ENCODE measurements around the gene DNAJC6. TPM values are rescaled to one million over a fixed set of nuclear protein-coding genes. Genes with fewer than 3 reads are reported as not detected.

DNAJC6 gene
- total and polyA plus RNA-seq, 12 donors, result 0.88 to 10.5 (median 5.2) TPM

GRCh38 chr1:65330021-65330420, 20.7 kb downstream of the DNAJC6 start:
- H3K4me1 ChIP-seq, result peaks cover 0 to 7% (median 0%) of the 10 kb centered on the region in 9 donors
- intact Hi-C loops (cut with DNase I), result no loop called here
- WGBS, 2 donors, result 83 to 88% methylated on average over 1 of the region's 1 CpG
- no peaks in the 10 kb centered on the region for H3K27me3 ChIP-seq
- no peak for TF ChIP-seq CTCF (IDR thresholded peaks at IDR 0.05)
- no peak for ATAC-seq
- H3K36me3 ChIP-seq, result no peaks in the 10 kb centered on the region
- no peak for DNase-seq
- no peaks in the 10 kb centered on the region for H3K9me3 ChIP-seq
- H3K27ac ChIP-seq, result no peak overlapping the region
- H3K4me3 ChIP-seq, result no peak overlapping the region

GRCh38 chr1:65330822-65331221, 21.5 kb downstream of the DNAJC6 start:
- Histone ChIP-seq H3K36me3 (no peaks in the 10 kb centered on the region), H3K4me1 (peaks cover 0 to 7% (median 0%) of the 10 kb centered on the region in 9 donors), H3K27ac (no peak overlapping the region), H3K9me3 (no peaks in the 10 kb centered on the region), H3K27me3 (no peaks in the 10 kb centered on the region), H3K4me3 (no peak overlapping the region)
- DNase-seq (no peak), ATAC-seq (no peak)
- TF ChIP-seq CTCF (IDR thresholded peaks at IDR 0.05), result no peak
- intact Hi-C loops (cut with DNase I), result no loop called here
- WGBS, 2 donors, result 64 to 74% methylated on average over 6 of the region's 6 CpGs

GRCh38 chr1:65332821-65333220, 23.5 kb downstream of the DNAJC6 start:
- 39 to 57% methylated on average over 1 of the region's 1 CpG for WGBS, 2 donors
- intact Hi-C loops (cut with DNase I), result no loop called here
- Histone ChIP-seq H3K4me3 (no peak overlapping the region), H3K27me3 (no peaks in the 10 kb centered on the region), H3K27ac (no peak overlapping the region), H3K36me3 (no peaks in the 10 kb centered on the region), H3K9me3 (no peaks in the 10 kb centered on the region), H3K4me1 (peaks cover 0 to 7% (median 0%) of the 10 kb centered on the region in 9 donors)
- TF ChIP-seq CTCF (IDR thresholded peaks at IDR 0.05), result no peak
- ATAC-seq (no peak), DNase-seq (no peak)

- ATAC-seq (no peak), DNase-seq (no peak)
- intact Hi-C loops (cut with DNase I), result no loop called here
- peaks cover 0 to 7% (median 0%) of the 10 kb centered on the region in 9 donors for H3K4me1 ChIP-seq
- H3K27me3 ChIP-seq, result no peaks in the 10 kb centered on the region
- 73 to 87% methylated on average over 2 of the region's 2 CpGs for WGBS, 2 donors
- no peaks in the 10 kb centered on the region for H3K9me3 ChIP-seq
- no peak overlapping the region for H3K4me3 ChIP-seq
- H3K27ac ChIP-seq, result no peak overlapping the region
- no peak for TF ChIP-seq CTCF (IDR thresholded peaks at IDR 0.05)
- H3K36me3 ChIP-seq, result no peaks in the 10 kb centered on the region
Measured at GRCh38 chr1:65334081-65334480, 24.7 kb downstream of the DNAJC6 start.

Data from heart right ventricle (tissue), 16 donors.